GM23338 (cell line): ENCODE results near the gene LMF1. TPM values are rescaled to one million over a fixed set of nuclear protein-coding genes. Genes with fewer than 3 reads are reported as not detected.

Experiments used
- ATAC-seq: fragments of 200-7000 bp; cut with Tn5 transposase; 3 replicates; pipeline ENCODE4 v1.9.1; 2020
- DNase-seq: peaks from one replicate; pipeline ENCODE4 v3.0.0-alpha.2; 2015; ENCODE audit warnings: low spot score
- H2AFZ ChIP-seq: fragments of 200-600 bp; sonication (generic); 2 replicates; pipeline ENCODE4 v1.8.0; 2016; ENCODE audit warnings: antibody characterized with exemption, mild to moderate bottlenecking, moderate library complexity
- H3F3A ChIP-seq: fragments of 200-600 bp; sonication (generic); replicated peaks from 2 replicates; pipeline ENCODE4 v1.8.0; 2017; ENCODE audit warnings: antibody characterized with exemption, mixed run types, low read depth
- H3K27ac ChIP-seq: fragments of 200-600 bp; sonication (generic); 2 replicates; pipeline ENCODE4 v1.6.1; 2016; ENCODE audit warnings: low read depth
- H3K27me3 ChIP-seq: fragments of 200-600 bp; sonication (generic); 2 replicates; pipeline ENCODE4 v1.8.0; 2016; ENCODE audit warnings: mild to moderate bottlenecking, mixed run types, moderate library complexity; ENCODE audit not compliant: insufficient read depth
- H3K36me3 ChIP-seq: fragments of 200-600 bp; sonication (generic); 2 replicates; pipeline ENCODE4 v1.8.0; 2016; ENCODE audit warnings: mild to moderate bottlenecking; ENCODE audit not compliant: insufficient read depth
- H3K4me1 ChIP-seq: fragments of 200-600 bp; sonication (generic); 2 replicates; pipeline ENCODE4 v1.8.0; 2016; ENCODE audit warnings: mild to moderate bottlenecking, moderate library complexity; ENCODE audit not compliant: insufficient read depth
- H3K4me2 ChIP-seq: fragments of 200-600 bp; sonication (generic); 2 replicates; pipeline ENCODE4 v1.7.1; 2017; ENCODE audit warnings: mixed run types
- H3K4me3 ChIP-seq: fragments of 200-600 bp; sonication (generic); 2 replicates; pipeline ENCODE4 v1.6.1; 2016; ENCODE audit warnings: mixed run types
- H3K79me2 ChIP-seq: fragments of 200-600 bp; sonication (generic); replicated peaks from 2 replicates; pipeline ENCODE4 v1.8.0; 2017; ENCODE audit warnings: mild to moderate bottlenecking; ENCODE audit not compliant: insufficient read depth
- H3K9me2 ChIP-seq: fragments of 200-600 bp; sonication (generic); 2 replicates; pipeline ENCODE4 v1.8.0; 2017; ENCODE audit not compliant: insufficient read depth
- H4K20me1 ChIP-seq: fragments of 200-600 bp; sonication (generic); replicated peaks from 2 replicates; pipeline ENCODE4 v1.8.0; 2017; ENCODE audit warnings: mild to moderate bottlenecking; ENCODE audit not compliant: insufficient read depth
- H3K27ac Mint-ChIP-seq: 2 replicates; pipeline ENCODE4 v1.8.0; 2020; ENCODE audit warnings: inconsistent platforms, mild to moderate bottlenecking, moderate library complexity, mixed read lengths
- H3K27me3 Mint-ChIP-seq: 3 replicates; pipeline ENCODE4 v1.8.0; 2022; ENCODE audit warnings: low read depth, mild to moderate bottlenecking, moderate library complexity, mixed read lengths, inconsistent platforms; ENCODE audit not compliant: insufficient read depth, poor library complexity
- H3K36me3 Mint-ChIP-seq: 3 replicates; pipeline ENCODE4 v1.8.0; 2021; ENCODE audit warnings: low read depth, mild to moderate bottlenecking, inconsistent platforms, moderate library complexity, mixed read lengths
- H3K4me1 Mint-ChIP-seq: 3 replicates; pipeline ENCODE4 v1.8.0; 2020; ENCODE audit warnings: mild to moderate bottlenecking, inconsistent platforms, mixed read lengths
- H3K4me3 Mint-ChIP-seq: 3 replicates; pipeline ENCODE4 v1.8.0; 2021; ENCODE audit warnings: moderate library complexity, mild to moderate bottlenecking, inconsistent platforms, mixed read lengths
- H3K9me3 Mint-ChIP-seq: 3 replicates; pipeline ENCODE4 v1.8.0; 2020; ENCODE audit warnings: moderate library complexity, mild to moderate bottlenecking, inconsistent platforms, mixed read lengths
- EZH2phosphoT487 ChIP-seq: fragments of 200-600 bp; sonication (generic); IDR thresholded peaks from one replicate; pipeline ENCODE4 v1.8.1; 2018; ENCODE audit warnings: antibody characterized with exemption; ENCODE audit not compliant: unreplicated experiment
- JUNB ChIP-seq: IDR thresholded peaks from one replicate; pipeline ENCODE4 v1.6.1; 2016; ENCODE audit warnings: antibody characterized with exemption; ENCODE audit not compliant: unreplicated experiment
- POLR2AphosphoS5 ChIP-seq: IDR thresholded peaks from 2 replicates; pipeline ENCODE4 v1.6.1; 2016; ENCODE audit warnings: antibody characterized with exemption, low read depth
- ZNF331 ChIP-seq: fragments of 250-450 bp; sonication (Bioruptor Pico); IDR thresholded peaks from 2 replicates; pipeline ENCODE4 v1.5.0; 2020; ENCODE audit warnings: low read depth, mild to moderate bottlenecking, moderate library complexity
- polyA plus RNA-seq: library from polyadenylated mRNA; unstranded; fragments of >200 nt; fragmentation: Nextera tagmentation; extraction: Ambion mirVana; gene quantifications from 2 replicates; pipeline ENCODE4 v1.2.1, GENCODE V29; 2016
- total RNA-seq: library from RNA; depleted of rRNA; stranded (reverse); fragments of >200 nt; shearing (Covaris generic); gene quantifications from 2 replicates; pipeline ENCODE4 v1.2.3, GENCODE V29; 2014
- TF ChIP-seq, protein P1 (sequence below), 2 experiments: fragments of 200-600 bp in 1 of 2; sonication (generic) in 1 of 2; conservative IDR thresholded peaks; 2 replicates each; pipeline versions ENCODE4 v1.5.1 to v1.6.1; 2016 to 2017; ENCODE audit warnings: antibody characterized with exemption in 2 of 2, low read depth in 2 of 2, mild to moderate bottlenecking in 2 of 2, moderate library complexity in 1 of 2
- TF ChIP-seq, protein P2 (sequence below): fragments of 250-450 bp; sonication (Bioruptor Pico); IDR thresholded peaks from 2 replicates; pipeline ENCODE4 v1.5.0; 2020; ENCODE audit warnings: mild to moderate bottlenecking, moderate library complexity
- TF ChIP-seq, protein P3 (sequence below): IDR thresholded peaks from 2 replicates; pipeline ENCODE4 v1.6.1; 2016; ENCODE audit warnings: antibody characterized with exemption
- TF ChIP-seq, protein P4 (sequence below): IDR thresholded peaks from one replicate; pipeline ENCODE4 v1.6.1; 2018; ENCODE audit warnings: antibody characterized with exemption; ENCODE audit not compliant: unreplicated experiment

The LMF1 gene
- total and polyA plus RNA-seq, 2 experiments from 2014 or later, result 4.2 to 10.1 TPM

DNA sequence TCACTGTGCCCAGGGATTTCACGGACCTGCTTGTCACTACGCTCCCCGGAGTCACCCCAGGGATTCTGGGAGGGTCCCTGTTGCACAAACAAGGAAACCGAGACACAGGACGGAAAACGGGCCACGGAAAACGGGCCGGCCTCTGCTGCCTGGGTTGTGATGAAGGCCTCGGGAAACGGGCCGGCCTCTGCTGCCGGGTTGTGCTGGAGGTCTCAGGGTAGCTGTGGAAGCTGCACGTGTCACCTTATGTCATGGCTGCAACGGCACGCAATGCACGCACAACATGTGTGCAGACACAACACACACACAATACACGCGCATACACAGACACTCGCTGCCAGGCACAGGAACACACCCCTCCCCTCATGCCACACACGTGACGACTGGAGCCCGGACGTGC lies 143.3 kb downstream of the LMF1 start:
- no peak overlapping the region for H3K27ac ChIP-seq
- no peaks in the 10 kb centered on the region for H3K9me2 ChIP-seq
- no peaks in the 10 kb centered on the region for H3K4me1 ChIP-seq
- H3K4me2 ChIP-seq, result no peak overlapping the region
- H2AFZ ChIP-seq, result no peak overlapping the region
- Mint-ChIP-seq H3K27me3 (peaks cover 9% of the 10 kb centered on the region), H3K4me3 (no peak overlapping the region), H3K9me3 (no peaks in the 10 kb centered on the region), H3K36me3 (no peaks in the 10 kb centered on the region), H3K4me1 (no peaks in the 10 kb centered on the region; the same call in 2 of the 3 replicates), H3K27ac (no peak overlapping the region)
- TF ChIP-seq EZH2phosphoT487, result no peak
- ATAC-seq, result no peak
- H3F3A ChIP-seq, result no peaks in the 10 kb centered on the region
- no peaks in the 10 kb centered on the region for H3K36me3 ChIP-seq
- H4K20me1 ChIP-seq, result no peaks in the 10 kb centered on the region
- no peaks in the 10 kb centered on the region for H3K27me3 ChIP-seq
- no peak for DNase-seq
- no peak overlapping the region for H3K4me3 ChIP-seq
- H3K79me2 ChIP-seq, result no peaks in the 10 kb centered on the region

DNA sequence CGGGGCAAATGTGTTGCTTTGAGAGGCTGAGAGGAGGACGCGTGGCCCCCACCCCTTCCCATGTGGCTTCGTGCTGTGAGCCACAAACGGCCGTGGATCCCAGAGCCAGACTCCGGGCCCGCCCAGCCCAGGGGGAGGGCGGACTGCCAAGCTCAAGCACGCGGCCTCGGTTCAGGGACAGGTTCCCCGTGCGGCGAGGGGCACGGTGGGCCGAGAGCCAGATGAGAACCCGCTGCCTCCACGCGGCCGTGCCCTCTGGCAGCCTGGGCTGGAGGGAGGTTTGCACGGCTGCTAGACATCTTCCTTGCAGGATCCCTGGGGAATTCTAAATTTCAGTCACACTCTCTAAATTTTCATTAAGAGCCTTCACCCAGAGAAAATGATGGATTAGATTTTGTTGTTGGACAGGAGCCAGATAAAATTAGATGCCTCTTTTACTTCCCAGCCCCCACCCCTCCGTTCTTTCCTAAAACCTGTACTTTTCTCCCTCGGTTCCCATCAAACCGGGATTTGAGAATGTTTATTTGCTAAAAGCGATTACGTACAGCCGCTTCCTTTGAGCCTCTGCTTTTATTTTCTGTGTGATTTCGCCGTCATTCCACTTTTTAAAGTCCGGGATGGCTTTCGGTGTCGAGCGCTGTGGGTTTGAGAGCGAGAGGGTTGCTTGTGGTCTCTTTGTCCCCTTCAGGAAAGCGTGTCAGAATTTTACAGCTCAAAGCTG lies 145.3 kb downstream of the LMF1 start:
- Histone ChIP-seq H3K36me3 (no peaks in the 10 kb centered on the region), H3K27me3 (no peaks in the 10 kb centered on the region), H3K79me2 (no peaks in the 10 kb centered on the region), H3F3A (no peaks in the 10 kb centered on the region), H3K4me2 (no peak overlapping the region), H2AFZ (no peak overlapping the region), H3K4me3 (no peak overlapping the region), H3K4me1 (no peaks in the 10 kb centered on the region), H3K9me2 (no peaks in the 10 kb centered on the region), H4K20me1 (no peaks in the 10 kb centered on the region), H3K27ac (no peak overlapping the region)
- DNase-seq (no peak), ATAC-seq (no peak)
- Mint-ChIP-seq H3K36me3 (no peaks in the 10 kb centered on the region), H3K9me3 (no peaks in the 10 kb centered on the region), H3K4me1 (no peaks in the 10 kb centered on the region; the same call in 1 of the 3 replicates), H3K4me3 (no peak overlapping the region), H3K27ac (no peak overlapping the region), H3K27me3 (peaks cover 9% of the 10 kb centered on the region)
- TF ChIP-seq EZH2phosphoT487, result no peak
- TF ChIP-seq, protein P1, sequence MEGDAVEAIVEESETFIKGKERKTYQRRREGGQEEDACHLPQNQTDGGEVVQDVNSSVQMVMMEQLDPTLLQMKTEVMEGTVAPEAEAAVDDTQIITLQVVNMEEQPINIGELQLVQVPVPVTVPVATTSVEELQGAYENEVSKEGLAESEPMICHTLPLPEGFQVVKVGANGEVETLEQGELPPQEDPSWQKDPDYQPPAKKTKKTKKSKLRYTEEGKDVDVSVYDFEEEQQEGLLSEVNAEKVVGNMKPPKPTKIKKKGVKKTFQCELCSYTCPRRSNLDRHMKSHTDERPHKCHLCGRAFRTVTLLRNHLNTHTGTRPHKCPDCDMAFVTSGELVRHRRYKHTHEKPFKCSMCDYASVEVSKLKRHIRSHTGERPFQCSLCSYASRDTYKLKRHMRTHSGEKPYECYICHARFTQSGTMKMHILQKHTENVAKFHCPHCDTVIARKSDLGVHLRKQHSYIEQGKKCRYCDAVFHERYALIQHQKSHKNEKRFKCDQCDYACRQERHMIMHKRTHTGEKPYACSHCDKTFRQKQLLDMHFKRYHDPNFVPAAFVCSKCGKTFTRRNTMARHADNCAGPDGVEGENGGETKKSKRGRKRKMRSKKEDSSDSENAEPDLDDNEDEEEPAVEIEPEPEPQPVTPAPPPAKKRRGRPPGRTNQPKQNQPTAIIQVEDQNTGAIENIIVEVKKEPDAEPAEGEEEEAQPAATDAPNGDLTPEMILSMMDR (conservative IDR thresholded peaks at IDR 0.05; ENCODE audit: low read depth in 2 of 2), result no peak
- TF ChIP-seq, protein P2, sequence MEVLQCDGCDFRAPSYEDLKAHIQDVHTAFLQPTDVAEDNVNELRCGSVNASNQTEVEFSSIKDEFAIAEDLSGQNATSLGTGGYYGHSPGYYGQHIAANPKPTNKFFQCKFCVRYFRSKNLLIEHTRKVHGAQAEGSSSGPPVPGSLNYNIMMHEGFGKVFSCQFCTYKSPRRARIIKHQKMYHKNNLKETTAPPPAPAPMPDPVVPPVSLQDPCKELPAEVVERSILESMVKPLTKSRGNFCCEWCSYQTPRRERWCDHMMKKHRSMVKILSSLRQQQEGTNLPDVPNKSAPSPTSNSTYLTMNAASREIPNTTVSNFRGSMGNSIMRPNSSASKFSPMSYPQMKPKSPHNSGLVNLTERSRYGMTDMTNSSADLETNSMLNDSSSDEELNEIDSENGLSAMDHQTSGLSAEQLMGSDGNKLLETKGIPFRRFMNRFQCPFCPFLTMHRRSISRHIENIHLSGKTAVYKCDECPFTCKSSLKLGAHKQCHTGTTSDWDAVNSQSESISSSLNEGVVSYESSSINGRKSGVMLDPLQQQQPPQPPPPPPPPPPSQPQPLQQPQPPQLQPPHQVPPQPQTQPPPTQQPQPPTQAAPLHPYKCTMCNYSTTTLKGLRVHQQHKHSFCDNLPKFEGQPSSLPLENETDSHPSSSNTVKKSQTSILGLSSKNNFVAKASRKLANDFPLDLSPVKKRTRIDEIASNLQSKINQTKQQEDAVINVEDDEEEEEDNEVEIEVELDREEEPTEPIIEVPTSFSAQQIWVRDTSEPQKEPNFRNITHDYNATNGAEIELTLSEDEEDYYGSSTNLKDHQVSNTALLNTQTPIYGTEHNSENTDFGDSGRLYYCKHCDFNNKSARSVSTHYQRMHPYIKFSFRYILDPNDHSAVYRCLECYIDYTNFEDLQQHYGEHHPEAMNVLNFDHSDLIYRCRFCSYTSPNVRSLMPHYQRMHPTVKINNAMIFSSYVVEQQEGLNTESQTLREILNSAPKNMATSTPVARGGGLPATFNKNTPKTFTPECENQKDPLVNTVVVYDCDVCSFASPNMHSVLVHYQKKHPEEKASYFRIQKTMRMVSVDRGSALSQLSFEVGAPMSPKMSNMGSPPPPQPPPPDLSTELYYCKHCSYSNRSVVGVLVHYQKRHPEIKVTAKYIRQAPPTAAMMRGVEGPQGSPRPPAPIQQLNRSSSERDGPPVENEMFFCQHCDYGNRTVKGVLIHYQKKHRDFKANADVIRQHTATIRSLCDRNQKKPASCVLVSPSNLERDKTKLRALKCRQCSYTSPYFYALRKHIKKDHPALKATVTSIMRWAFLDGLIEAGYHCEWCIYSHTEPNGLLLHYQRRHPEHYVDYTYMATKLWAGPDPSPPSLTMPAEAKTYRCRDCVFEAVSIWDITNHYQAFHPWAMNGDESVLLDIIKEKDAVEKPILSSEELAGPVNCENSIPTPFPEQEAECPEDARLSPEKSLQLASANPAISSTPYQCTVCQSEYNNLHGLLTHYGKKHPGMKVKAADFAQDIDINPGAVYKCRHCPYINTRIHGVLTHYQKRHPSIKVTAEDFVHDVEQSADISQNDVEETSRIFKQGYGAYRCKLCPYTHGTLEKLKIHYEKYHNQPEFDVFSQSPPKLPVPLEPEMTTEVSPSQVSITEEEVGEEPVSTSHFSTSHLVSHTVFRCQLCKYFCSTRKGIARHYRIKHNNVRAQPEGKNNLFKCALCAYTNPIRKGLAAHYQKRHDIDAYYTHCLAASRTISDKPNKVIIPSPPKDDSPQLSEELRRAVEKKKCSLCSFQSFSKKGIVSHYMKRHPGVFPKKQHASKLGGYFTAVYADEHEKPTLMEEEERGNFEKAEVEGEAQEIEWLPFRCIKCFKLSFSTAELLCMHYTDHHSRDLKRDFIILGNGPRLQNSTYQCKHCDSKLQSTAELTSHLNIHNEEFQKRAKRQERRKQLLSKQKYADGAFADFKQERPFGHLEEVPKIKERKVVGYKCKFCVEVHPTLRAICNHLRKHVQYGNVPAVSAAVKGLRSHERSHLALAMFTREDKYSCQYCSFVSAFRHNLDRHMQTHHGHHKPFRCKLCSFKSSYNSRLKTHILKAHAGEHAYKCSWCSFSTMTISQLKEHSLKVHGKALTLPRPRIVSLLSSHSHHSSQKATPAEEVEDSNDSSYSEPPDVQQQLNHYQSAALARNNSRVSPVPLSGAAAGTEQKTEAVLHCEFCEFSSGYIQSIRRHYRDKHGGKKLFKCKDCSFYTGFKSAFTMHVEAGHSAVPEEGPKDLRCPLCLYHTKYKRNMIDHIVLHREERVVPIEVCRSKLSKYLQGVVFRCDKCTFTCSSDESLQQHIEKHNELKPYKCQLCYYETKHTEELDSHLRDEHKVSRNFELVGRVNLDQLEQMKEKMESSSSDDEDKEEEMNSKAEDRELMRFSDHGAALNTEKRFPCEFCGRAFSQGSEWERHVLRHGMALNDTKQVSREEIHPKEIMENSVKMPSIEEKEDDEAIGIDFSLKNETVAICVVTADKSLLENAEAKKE, result no peak
- TF ChIP-seq, protein P3, sequence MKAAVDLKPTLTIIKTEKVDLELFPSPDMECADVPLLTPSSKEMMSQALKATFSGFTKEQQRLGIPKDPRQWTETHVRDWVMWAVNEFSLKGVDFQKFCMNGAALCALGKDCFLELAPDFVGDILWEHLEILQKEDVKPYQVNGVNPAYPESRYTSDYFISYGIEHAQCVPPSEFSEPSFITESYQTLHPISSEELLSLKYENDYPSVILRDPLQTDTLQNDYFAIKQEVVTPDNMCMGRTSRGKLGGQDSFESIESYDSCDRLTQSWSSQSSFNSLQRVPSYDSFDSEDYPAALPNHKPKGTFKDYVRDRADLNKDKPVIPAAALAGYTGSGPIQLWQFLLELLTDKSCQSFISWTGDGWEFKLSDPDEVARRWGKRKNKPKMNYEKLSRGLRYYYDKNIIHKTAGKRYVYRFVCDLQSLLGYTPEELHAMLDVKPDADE, result no peak
- TF ChIP-seq POLR2AphosphoS5, result no peak
- no peak for TF ChIP-seq ZNF331 (CRISPR knock-in tag)
- TF ChIP-seq, protein P4, sequence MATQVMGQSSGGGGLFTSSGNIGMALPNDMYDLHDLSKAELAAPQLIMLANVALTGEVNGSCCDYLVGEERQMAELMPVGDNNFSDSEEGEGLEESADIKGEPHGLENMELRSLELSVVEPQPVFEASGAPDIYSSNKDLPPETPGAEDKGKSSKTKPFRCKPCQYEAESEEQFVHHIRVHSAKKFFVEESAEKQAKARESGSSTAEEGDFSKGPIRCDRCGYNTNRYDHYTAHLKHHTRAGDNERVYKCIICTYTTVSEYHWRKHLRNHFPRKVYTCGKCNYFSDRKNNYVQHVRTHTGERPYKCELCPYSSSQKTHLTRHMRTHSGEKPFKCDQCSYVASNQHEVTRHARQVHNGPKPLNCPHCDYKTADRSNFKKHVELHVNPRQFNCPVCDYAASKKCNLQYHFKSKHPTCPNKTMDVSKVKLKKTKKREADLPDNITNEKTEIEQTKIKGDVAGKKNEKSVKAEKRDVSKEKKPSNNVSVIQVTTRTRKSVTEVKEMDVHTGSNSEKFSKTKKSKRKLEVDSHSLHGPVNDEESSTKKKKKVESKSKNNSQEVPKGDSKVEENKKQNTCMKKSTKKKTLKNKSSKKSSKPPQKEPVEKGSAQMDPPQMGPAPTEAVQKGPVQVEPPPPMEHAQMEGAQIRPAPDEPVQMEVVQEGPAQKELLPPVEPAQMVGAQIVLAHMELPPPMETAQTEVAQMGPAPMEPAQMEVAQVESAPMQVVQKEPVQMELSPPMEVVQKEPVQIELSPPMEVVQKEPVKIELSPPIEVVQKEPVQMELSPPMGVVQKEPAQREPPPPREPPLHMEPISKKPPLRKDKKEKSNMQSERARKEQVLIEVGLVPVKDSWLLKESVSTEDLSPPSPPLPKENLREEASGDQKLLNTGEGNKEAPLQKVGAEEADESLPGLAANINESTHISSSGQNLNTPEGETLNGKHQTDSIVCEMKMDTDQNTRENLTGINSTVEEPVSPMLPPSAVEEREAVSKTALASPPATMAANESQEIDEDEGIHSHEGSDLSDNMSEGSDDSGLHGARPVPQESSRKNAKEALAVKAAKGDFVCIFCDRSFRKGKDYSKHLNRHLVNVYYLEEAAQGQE, result no peak
- TF ChIP-seq JUNB, result no peak
